GM19035 (cell line): Measurements from ENCODE around the gene SLC25A33.

Experiments used
- ATAC-seq: cut with Tn5 transposase; IDR thresholded peaks from one replicate; pipeline ENCODE4 v1.9.1; 2021; ENCODE audit not compliant: unreplicated experiment

SLC25A33 gene

DNA sequence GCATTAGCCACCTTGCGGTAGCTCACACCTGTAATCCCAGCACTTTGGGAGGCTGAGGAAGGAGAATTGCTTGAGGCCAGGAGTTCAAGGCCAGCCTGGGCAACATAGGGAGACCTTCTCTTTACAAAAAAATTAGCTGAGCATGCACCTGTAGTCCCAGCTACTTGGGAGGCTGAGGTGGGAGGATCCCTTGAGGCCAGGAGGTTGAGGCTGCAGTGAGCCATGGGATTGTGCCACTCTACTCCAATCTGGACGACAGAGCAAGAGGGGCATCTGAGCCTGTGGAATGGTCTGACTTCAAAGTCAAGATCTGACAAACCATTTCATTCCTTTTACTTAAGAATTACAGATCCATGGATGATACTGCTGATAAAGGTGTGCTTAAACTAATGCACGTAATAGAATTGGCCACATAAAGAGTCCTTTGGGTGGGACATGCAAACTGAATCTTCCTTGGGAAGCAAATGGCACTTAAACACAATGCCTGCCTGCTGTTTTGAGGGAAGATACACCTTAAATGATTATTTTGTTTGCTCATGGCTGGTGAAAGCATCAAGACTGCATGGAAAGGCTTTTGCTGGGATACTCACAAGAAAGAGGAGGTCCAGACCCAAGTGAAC is 47.0 kb downstream of the SLC25A33 start:
- no peak for ATAC-seq

DNA sequence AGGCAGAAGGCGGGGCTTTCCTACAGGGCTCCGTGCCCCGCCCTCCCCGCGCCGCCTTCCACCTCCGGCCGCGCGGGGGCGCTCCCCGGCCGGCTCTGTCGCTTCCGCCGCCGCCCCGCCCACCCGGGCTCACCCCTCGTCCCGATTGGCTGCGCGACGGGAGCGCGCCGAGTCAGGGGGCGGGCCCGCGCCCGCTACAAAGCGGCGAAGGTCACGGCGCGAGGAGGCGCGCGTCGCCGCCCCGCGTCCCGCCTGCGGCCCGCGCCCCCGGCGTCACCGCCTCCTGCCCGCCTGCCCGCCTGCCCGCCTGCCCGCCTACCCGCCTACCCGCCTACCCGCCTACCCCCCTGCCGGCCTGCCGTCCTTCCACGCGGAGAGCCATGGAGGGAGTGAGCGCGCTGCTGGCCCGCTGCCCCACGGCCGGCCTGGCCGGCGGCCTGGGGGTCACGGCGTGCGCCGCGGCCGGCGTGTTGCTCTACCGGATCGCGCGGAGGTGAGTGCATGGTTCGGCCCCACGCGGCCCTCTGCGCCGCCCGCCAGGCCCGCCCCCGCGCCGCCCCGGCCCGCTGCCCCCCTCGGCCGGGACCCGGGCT is 49.4 kb downstream of the SLC25A33 start, which contains the start of gene TMEM201:
Gene TMEM201 (plus strand): TSS at position 361 of the 593 bp plus-strand sequence. CDS start 20 bp downstream, at position 381.
- peak; percentile 84 for ATAC-seq

DNA sequence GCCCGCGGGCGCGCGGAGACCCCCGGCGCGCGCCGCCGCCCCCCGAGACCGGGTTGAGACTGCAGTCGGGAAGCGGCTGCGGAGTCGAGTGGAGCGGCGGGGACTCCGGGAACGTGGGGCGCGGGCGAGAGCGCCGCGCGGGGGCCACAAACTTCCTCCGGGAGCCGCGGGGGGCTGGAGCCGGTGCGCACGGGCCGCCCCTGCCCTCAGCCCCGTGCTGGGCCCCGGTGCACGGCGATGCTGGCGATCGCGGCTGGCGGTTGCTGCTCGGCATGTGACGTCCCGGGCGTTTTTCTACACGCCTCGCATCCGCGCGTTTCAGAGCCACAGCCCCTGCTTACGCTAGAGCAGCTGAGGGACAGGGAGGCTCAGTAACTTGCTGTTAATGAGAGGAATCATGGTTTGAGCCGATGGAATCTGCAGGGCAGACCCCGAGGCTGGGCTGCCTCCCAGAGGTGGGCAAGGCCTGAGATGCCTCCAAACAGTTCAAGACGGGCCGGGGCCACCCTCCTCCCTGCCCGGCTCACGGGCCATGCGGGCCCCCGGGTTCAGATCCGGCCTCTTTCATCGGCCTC is 50.0 kb downstream of the SLC25A33 start:
- peak; percentile 17 for ATAC-seq

DNA sequence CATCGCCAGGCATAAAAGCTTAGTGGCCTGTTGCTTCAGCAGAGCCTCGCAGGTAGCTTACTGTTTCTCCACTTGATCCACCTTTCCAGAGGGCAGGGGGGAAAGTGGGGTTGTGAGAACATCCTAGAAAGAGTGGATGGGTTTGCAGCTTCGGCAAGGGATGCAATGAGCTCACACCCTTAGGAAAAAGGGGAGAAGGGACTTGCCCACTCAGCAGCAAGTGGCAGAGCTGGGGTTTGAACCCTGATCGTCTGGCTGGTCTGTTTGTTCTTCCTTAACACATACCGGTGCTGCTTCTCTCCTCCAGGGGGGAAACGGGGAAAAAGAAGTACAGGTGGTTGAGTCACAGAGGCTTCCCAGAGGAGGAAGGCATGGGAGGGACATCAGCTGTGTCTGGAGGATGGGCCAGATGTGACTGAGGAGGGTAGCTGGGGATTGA is 50.5 kb downstream of the SLC25A33 start:
- no peak for ATAC-seq

DNA sequence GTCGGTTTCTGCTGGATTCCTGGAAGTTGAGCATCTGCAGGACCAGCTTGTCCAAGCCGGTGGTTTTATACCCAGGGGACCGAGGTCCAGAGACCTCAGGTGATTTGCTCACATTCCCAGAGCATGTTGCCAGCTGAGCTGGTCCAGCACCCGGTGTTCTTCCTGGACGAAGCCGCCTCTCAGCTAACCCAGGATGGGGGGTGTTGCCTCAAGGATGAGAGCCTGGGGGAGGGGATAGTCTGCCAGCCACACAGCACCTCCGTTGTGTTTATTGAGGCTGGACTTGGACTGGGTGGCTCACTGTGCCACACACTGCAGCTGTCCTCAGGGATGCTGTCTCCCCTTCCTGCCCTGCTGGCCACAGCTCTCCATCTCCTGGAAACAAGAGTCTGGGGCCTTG is 50.9 kb downstream of the SLC25A33 start:
- no peak for ATAC-seq

DNA sequence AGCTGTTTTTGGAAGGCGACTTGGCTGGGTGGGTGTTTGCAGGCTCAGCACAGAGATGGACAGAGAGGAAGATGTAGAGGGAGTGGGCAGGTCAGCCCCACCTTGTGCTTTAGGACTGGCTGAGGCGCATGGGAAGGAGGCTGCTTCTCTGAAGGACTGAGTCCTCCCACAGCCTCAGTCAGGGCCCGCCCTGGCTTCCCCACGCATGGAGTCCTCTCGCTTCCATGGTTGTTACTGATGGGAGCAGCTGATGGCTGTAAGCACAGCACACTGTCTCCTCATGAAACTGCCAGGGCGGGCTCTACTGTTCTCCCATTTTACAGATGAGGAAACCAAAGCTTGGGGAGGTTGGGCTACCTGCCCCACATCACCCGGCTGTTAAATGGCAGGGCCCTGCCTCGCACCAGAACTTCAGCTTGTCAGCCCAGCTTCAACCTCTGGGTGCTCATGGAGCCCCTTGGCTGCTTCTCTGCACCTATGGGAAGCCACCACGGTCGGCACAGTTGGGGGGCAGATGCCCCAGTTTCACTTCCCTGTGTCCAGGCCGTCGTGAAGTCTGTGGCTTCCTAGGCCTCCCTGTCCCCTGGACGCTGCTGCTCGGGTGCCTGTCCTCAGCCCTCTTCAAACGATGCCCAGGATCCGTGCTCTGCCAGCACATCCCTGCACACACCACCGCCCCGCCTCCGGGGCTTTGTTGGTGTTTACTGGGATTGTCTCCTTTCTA is 51.8 kb downstream of the SLC25A33 start:
- no peak for ATAC-seq

DNA sequence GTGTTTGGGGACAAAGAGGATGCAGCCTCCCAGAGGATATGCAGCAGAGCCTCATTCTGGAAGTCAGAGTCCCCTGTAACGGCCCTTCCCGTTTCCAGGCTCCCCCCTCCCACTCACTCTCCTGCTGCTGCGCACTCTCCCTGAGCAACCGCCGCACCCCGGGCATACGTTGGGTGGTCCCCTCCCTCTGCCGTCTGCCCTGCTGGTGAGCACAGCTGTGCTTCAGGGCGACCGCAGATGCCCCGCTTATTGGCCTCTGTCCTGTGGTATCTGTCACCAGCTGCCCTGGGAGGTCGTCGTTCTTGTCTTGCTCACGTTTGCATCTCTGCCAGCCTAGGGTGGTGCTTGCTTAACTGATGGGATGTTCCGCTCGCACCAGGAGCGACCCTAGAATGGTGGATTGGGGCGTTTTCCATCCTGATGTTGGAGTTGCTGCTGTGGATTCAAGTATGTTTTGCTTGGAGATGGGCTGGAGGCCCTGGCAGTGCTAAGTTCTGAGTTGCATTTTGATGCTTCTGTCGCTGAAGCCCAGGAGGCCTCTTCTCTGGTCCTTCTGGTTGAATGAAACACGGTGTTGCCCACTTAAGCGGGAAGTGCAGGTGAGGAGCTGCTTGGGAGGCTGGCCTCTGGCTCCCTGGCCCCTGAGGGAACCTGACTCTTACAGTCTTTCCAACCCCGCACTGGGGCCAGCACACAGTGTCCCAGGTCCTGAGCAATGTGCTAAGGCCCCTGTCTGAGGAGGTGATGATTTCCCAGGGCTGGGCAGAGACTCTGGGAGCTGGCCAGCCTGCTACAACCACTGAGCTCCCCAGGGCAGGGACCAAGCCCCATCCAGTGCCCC is 52.6 kb downstream of the SLC25A33 start:
- no peak for ATAC-seq

DNA sequence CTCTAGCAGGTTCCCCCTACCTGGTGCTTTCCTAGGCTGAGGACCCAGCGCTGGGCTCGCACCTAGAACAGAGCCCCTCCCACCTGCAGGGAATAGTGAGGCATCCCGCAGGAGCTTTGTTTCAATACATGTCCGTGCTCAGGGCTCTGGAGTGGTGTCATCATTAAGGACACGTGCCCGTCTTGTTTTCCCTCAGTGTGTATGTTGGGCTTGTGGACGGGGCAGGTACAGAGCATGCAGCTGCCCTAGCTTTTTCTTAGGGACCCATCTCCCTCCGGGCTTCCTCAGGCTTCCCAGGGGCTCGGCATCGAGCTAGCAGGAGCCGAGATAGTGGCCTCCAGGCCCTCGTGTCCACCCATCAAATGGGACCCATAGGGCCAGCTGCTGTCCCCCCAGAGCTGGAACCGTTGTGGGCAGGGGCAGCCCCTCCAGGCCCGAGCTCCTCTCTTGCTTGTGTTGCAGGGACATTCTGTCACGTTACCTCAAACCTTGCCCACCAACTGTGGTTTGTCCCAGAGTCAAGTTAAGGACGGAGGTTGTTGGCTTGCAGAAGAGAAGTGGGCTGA is 53.3 kb downstream of the SLC25A33 start:
- no peak for ATAC-seq

DNA sequence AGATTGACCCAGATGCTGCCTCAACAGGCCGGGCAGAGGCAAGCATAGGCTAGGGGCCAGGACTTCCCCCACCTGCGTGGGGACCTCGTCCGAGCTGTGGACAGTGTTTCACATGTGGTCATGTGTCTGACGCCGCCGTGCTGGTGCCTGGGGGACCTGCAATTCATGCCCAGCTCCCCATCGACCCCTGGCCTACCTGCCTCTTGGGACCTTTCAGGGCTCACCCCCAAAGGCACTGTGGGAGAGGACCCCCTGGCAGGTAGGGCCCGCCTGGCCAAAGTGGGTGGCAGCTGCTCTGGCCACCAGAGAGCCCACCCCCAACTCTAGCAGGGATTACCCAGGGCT is 53.9 kb downstream of the SLC25A33 start:
- no peak for ATAC-seq

DNA sequence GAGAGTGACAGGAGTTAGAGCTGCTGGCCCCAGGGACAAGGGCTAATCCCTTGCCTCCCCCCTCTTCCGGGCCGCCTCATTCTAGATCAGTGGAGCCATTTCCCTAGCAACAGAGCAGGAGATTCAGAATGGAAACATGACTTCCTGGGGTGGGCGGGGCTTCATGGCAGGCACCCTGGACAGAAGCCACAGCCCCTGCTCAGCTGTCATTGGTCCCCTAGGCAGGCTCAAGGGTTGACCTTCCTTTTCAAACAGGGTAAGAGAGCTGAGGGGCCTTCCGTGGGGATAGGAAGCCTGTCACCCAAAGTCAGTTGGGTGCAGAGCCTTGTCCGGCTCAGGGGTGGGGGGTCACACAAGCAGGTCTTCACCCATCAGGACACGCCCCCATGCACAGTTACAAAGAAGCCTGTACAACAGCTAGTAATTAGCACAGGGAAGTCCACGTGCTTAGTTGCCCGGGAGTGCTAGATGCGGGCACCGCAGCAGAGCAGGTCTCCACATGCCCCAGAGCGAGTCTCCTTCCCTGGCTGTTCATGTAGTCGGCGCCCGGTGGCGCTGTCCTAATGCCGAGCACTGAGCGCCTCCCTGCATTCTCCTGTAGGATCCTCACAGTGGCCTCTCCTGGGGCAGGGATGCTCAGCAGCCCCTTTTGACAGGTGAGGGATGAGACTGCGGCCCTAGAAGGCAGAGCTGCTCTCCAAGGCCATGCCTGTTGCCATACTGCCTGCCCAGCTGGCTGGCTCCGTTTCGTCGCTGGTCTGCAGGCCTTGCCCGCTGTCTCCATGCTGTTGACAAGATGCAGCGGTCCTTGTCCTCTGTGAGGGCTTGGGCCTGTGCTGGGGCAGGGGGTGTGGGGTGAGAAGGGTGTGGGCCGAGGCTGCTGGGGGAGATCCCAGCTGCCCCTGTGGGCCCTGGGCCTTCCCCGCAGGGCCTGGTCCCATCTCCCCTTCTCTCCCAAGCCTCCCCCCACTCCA is 54.5 kb downstream of the SLC25A33 start:
- no peak for ATAC-seq

DNA sequence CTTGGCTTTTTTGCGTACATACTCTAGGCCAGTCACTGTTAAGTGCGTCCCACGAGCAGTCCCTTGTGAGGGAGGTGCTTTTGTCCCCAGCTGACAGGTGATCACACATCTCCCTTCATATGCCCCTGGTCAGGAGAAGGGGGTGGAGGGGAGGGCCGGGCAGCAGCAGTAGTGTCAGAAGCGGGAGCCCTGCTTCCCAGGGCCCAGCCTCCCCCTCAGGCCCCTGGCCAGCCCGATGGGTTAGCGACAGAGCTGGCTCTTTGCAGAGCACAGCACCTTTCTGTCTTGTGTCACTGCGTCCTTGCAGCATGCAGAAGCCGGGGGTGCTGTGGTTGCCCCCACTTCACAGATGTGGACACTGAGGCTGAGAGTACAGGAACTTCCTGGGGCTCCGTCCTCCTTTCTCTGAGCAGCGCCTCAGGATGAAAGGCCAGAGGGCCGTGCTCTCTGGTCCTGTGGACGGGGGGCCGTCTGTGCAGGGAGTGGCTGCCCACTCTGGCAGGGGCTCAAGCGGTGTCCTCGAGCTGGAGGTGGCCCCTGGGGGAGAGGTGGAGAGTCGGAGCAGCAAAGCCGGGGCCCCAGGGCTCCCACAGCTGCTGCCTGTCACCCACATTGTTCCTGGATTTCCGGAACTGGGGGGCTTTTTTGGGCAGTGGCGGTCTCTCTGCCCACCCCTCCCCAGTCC is 55.3 kb downstream of the SLC25A33 start:
- ATAC-seq, result no peak

DNA sequence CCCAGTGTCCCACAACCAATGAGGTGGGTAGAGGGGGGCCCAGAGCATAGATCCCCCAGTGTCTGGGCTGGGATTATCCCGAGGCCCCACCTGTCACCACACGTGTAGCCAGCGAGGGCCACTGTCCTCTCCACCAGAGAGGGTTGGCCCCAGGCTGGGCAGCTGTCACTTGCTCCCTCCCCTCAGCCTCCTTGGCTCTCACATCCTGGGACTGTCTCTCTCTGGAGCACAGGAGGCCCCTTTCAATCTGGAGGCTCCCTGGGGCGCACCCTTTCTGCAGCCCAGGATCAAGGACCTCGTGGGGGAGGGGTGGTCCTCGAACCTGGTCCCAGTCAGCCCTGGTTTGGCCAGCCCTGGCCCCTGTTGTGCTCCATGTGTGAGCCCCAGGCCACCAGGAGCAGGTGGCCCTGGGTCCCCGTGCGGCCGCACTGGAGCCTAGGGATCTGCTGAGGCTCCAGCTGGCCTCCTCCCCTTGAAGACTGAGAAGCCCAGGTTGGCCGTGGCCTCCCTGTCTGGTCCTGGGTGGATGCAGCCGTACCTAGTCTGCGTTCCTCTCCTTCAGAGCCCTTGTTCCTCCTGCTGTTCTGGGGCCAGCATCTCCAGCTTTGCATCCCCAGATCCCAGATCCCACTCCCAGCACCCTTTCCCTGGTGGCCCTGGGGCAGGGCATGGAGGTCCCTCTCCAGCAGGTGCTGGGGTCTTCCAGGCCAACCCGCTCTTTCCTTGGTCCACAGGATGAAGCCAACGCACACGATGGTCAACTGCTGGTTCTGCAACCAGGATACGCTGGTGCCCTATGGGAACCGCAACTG is 56.1 kb downstream of the SLC25A33 start:
- ATAC-seq, result no peak

DNA sequence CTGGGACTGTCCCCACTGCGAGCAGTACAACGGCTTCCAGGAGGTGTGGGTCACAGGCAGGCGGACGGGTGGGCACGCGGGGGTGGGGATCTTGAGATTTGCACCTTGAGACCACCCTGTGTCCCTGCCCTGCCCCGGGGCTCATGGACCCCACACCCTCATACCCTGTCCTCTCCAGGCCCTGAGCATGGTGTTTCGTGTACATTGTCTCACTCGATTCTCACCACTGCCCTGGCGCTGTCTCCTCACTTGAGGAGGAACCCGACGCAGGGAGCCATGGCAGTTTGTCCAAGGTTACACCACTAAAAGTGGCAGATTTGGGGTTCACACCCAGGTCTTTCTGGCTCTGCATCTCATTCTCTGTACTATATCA is 56.7 kb downstream of the SLC25A33 start:
- no peak for ATAC-seq

DNA sequence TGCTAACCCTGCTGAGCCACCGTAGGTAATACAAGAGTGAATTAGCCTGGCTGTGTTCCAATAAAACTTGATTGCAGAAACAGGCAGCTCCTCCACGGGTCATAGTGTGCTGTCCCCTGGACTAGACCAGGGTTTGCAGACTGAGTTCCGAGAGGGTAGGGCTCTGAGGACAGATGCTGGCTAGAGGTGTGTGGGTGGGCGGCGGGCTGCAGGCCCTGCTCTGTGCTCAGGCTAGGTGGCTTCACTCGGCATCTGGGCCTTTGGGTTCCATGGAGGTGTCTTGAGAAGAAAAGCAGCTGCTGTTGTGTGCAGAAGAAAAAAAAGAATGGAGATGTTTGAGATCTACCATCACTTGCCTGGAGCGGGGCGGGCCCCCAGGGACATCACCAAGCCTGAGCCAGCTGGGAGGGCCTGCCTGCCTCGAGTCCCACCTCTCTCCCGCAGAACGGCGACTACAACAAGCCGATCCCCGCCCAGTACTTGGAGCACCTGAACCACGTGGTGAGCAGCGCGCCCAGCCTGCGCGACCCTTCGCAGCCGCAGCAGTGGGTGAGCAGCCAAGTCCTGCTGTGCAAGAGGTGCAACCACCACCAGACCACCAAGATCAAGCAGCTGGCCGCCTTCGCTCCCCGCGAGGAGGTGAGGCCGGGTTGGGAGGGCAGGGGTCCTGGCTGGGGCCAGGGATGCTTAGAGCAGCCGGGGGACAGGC is 57.3 kb downstream of the SLC25A33 start:
- ATAC-seq, result no peak

DNA sequence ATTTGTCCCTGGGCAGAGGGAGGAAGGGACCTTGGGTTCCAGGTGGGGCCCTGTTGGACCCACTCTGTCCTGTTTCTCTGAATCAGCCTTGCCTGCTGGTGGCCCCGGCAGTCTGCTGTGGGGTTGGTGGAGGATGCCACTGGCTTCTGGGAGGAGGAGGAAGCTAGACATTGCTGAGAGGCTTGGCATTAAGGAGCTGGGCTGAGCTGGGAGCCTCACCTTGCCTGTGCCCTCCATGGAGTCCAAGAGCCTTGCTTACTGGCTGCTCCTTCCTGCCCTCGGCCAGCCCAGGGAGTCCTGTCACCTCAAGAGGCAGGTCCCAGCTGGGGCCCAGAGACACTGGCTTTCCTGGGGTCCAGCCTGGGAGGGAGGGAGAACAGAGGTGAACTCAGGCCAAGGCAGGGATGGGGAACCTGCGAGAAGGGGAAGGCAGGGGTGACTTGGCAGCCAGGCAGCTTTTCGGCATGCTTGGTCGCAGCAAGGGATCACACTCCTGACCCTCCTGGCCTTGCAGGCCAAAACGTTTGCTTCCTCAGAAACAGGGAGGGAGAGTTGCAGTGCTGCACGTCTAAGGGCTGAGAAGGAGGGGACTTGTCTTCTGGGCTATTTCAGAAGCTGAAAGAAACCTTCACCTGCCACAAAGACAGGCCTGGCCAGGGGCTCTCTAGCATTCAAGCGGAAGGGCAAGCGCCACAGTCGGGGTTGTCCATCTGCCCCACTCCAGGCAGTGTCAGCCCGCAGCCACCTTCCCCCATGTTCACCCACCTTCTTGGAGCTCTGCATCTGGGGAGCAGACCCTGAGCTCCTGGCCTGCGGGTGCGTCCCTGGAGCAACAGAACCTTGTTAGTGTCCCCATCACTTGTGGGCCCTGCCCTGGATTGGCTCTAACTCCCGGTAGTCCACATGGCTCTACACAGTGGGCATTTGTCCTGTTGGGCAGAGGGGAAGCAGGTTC is 58.4 kb downstream of the SLC25A33 start:
- no peak for ATAC-seq

DNA sequence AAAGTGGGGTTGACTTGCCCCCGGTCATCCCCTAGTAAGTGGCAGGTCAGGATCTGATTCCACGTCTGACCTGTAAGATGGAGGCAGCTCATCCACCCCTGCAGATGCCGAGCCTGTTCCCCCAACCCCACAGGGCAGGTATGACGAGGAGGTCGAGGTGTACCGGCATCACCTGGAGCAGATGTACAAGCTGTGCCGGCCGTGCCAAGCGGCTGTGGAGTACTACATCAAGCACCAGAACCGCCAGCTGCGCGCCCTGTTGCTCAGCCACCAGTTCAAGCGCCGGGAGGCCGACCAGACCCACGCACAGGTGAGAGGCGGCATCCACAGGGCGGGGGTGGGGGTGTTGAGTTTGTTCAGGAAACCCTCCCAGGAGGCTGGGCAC is 59.0 kb downstream of the SLC25A33 start:
- ATAC-seq, result no peak

DNA sequence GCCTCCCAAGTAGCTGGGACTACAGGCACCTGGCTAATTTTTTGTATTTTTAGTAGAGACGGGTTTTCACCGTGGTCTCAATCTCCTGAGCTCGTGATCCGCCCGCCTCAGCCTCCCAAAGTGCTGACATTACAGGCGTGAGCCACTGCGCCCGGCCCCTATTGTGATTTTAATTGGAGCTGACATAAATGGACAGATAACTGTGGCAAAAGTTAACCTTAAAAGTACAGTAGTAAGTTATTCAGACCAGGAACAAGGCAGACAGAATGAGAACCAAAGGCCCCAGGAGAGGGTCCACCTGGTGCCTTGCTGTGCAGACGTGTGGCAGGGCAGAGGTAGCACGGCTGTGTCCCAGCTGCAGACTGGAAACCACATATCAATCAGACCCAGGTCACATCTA is 60.5 kb downstream of the SLC25A33 start:
- no peak for ATAC-seq
